Activated CD8-positive, alpha-beta T cell treated with anti-CD3 and anti-CD28 coated beads for 36 hours (primary cell): ENCODE results near the gene COPS9. TPM values are rescaled to one million over a fixed set of nuclear protein-coding genes. Genes with fewer than 3 reads are reported as not detected.

Source experiments
- ATAC-seq: fragments of 200-7000 bp; cut with Tn5 transposase; one replicate; pipeline ENCODE4 v1.10.0; 2021; ENCODE audit warnings: mild to moderate bottlenecking, moderate library complexity
- CTCF ChIA-PET: fragments of 350-600 bp; sonication (Branson Sonifier 250); formaldehyde crosslinking; loops from one replicate; lab custom pipeline; 2021; ENCODE audit warnings: antibody characterized with exemption; lab: Charles Lee
- POLR2A ChIA-PET: fragments of 350-600 bp; sonication (Branson Sonifier 250); formaldehyde crosslinking; loops from one replicate; lab custom pipeline; 2021; ENCODE audit warnings: antibody characterized with exemption; lab: Charles Lee
- DNase-seq: peaks from one replicate; pipeline ENCODE4 v3.0.0-alpha.2; 2020
- H3K27ac Mint-ChIP-seq: one replicate; pipeline ENCODE4 v1.8.0; 2021; ENCODE audit warnings: mild to moderate bottlenecking, mixed read lengths
- H3K27me3 Mint-ChIP-seq: one replicate; pipeline ENCODE4 v1.8.0; 2021; ENCODE audit warnings: mixed read lengths
- H3K36me3 Mint-ChIP-seq: one replicate; pipeline ENCODE4 v1.8.0; 2021; ENCODE audit warnings: low read depth, mixed read lengths
- H3K4me1 Mint-ChIP-seq: one replicate; pipeline ENCODE4 v1.8.0; 2021; ENCODE audit warnings: low read depth, mixed read lengths
- H3K4me3 Mint-ChIP-seq: one replicate; pipeline ENCODE4 v1.8.0; 2021; ENCODE audit warnings: mild to moderate bottlenecking, moderate library complexity, mixed read lengths
- H3K9me3 Mint-ChIP-seq: one replicate; pipeline ENCODE4 v1.8.0; 2021; ENCODE audit warnings: mixed read lengths
- CTCF ChIP-seq: fragments of 200-600 bp; IDR thresholded peaks from one replicate; pipeline ENCODE4 v1.8.0; 2022; ENCODE audit warnings: antibody characterized with exemption, mild to moderate bottlenecking
- intact Hi-C: fragments of 100-400 bp; cut with micrococcal nuclease; formaldehyde crosslinking; loops from one replicate; pipeline ENCODE4 v1.10.0; 2022
- total RNA-seq, 2 experiments: library from RNA; stranded (reverse); gene quantifications; one replicate each; pipeline ENCODE4 v1.2.3, GENCODE V29; 2021

The COPS9 gene
- total RNA-seq, 2 experiments from 2014 or later = 107 to 120 TPM

- Mint-ChIP-seq H3K4me1 (peaks cover 6% of the 10 kb centered on the region), H3K4me3 (no peak overlapping the region), H3K36me3 (no peaks in the 10 kb centered on the region), H3K27ac (no peak overlapping the region), H3K27me3 (peaks cover 4% of the 10 kb centered on the region), H3K9me3 (no peaks in the 10 kb centered on the region)
- DNase-seq = no peak
- no peak for ATAC-seq
- ChIA-PET CTCF (interaction anchor here (0.9 to 6.2 kb wide), 4 partner anchors 74 to 150 kb away, joined by 3 to 100 read pairs (median 16); no protein-coding TSS in a partner anchor), POLR2A (no interaction called here)
- intact Hi-C loops = no loop called here
- TF ChIP-seq CTCF = no peak
Observed at GRCh38 chr2:240141736-240142135, 5.6 kb upstream of the COPS9 start.

GRCh38 chr2:240140920-240141319, 4.8 kb upstream of the COPS9 start:
- DNase-seq = no peak
- peaks cover 8% of the 10 kb centered on the region for H3K4me1 Mint-ChIP-seq
- no peak overlapping the region for H3K27ac Mint-ChIP-seq
- intact Hi-C loops = no loop called here
- ATAC-seq = no peak
- H3K36me3 Mint-ChIP-seq = no peaks in the 10 kb centered on the region
- H3K4me3 Mint-ChIP-seq = no peak overlapping the region
- no peak for TF ChIP-seq CTCF
- ChIA-PET CTCF (interaction anchor here (6.2 kb wide), 1 partner anchor 81 kb away, joined by 100 read pairs; no protein-coding TSS in a partner anchor), POLR2A (no interaction called here)
- no peaks in the 10 kb centered on the region for H3K9me3 Mint-ChIP-seq
- H3K27me3 Mint-ChIP-seq = peaks cover 4% of the 10 kb centered on the region

- Mint-ChIP-seq H3K9me3 (no peaks in the 10 kb centered on the region), H3K27ac (no peak within 1 kb of the TSS), H3K27me3 (peaks cover 4% of the 10 kb centered on the region), H3K4me1 (peaks cover 8% of the 10 kb centered on the region), H3K4me3 (no peak within 1 kb of the TSS), H3K36me3 (no peaks in the 10 kb centered on the region)
- intact Hi-C loops = no loop called here
- no peak for ATAC-seq
- POLR2A ChIA-PET = no interaction called here
- no peak for TF ChIP-seq CTCF
- CTCF ChIA-PET = interaction anchor here (6.2 kb wide), 1 partner anchor 81 kb away, joined by 100 read pairs; no protein-coding TSS in a partner anchor
- no peak for DNase-seq
Observed at GRCh38 chr2:240140511-240140910, 4.4 kb upstream of the COPS9 start, which contains the start of gene OTOS. OTOS (minus strand) TSS chr2:240140658; CDS start chr2:240140326, 332 bp downstream.

GRCh38 chr2:240139666-240140393, 3.7 kb upstream of the COPS9 start:
- no peak for TF ChIP-seq CTCF
- ATAC-seq (no peak), DNase-seq (no peak)
- ChIA-PET CTCF (interaction anchor here (2.2 kb wide), 1 partner anchor 79 kb away, joined by 10 read pairs; no protein-coding TSS in a partner anchor), POLR2A (no interaction called here)
- H3K27ac Mint-ChIP-seq = no peak overlapping the region
- H3K4me3 Mint-ChIP-seq = no peak overlapping the region
- no peaks in the 10 kb centered on the region for H3K9me3 Mint-ChIP-seq
- intact Hi-C loops = no loop called here
- H3K36me3 Mint-ChIP-seq = no peaks in the 10 kb centered on the region
- peaks cover 14% of the 10 kb centered on the region for H3K4me1 Mint-ChIP-seq
- peaks cover 4% of the 10 kb centered on the region for H3K27me3 Mint-ChIP-seq

- DNase-seq = no peak
- no peak for TF ChIP-seq CTCF
- Mint-ChIP-seq H3K36me3 (peaks cover 1% of the 10 kb centered on the region), H3K4me1 (peaks cover 22% of the 10 kb centered on the region), H3K4me3 (no peak overlapping the region), H3K9me3 (no peaks in the 10 kb centered on the region), H3K27ac (no peak overlapping the region), H3K27me3 (peaks cover 4% of the 10 kb centered on the region)
- intact Hi-C loops = no loop called here
- ChIA-PET CTCF (interaction anchor here (0.7 to 2.2 kb wide), 3 partner anchors 74 to 204 kb away, joined by 3 to 10 read pairs (median 3); no protein-coding TSS in a partner anchor), POLR2A (no interaction called here)
- no peak for ATAC-seq
Observed at GRCh38 chr2:240139011-240139441, 2.9 kb upstream of the COPS9 start.
